ENCODE measurements around the gene PTMA. TPM values are rescaled to one million over a fixed set of nuclear protein-coding genes. Genes with fewer than 3 reads are reported as not detected.

PTMA gene
- total and polyA plus RNA-seq, 8 donors: 677 to 2,328 (median 1,958) TPM

DNA sequence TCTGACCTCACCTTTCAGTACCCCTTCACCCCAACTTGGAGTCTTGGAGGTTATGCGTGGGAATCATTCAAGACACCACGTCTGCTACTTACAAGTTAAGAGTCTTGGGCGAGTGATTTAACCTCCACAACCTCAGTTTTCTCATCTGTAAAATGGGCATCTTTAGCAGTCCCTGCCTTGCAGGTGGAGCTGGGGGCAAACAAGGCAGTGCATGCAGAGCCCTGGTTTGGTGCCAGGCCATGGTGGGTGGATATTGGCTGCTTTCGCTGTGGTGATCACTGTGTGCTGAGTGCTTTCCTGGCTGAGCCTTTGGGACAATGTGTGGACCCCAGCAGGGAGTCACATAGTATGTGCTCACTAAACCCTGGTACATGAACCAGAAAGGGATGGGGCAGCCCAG, 20.4 kb upstream of the PTMA start:
- Histone ChIP-seq H3K4me3 (no peak overlapping the region), H3K4me1 (peaks cover 0 to 9% of the 10 kb centered on the region in 2 donors), H3K27me3 (no peaks in the 10 kb centered on the region), H3K27ac (no peak overlapping the region), H3K36me3 (no peaks in the 10 kb centered on the region), H3K9me3 (no peaks in the 10 kb centered on the region)
- ATAC-seq: no peak
- TF ChIP-seq, protein P1, sequence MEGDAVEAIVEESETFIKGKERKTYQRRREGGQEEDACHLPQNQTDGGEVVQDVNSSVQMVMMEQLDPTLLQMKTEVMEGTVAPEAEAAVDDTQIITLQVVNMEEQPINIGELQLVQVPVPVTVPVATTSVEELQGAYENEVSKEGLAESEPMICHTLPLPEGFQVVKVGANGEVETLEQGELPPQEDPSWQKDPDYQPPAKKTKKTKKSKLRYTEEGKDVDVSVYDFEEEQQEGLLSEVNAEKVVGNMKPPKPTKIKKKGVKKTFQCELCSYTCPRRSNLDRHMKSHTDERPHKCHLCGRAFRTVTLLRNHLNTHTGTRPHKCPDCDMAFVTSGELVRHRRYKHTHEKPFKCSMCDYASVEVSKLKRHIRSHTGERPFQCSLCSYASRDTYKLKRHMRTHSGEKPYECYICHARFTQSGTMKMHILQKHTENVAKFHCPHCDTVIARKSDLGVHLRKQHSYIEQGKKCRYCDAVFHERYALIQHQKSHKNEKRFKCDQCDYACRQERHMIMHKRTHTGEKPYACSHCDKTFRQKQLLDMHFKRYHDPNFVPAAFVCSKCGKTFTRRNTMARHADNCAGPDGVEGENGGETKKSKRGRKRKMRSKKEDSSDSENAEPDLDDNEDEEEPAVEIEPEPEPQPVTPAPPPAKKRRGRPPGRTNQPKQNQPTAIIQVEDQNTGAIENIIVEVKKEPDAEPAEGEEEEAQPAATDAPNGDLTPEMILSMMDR (IDR thresholded peaks at IDR 0.05): no peak
- intact Hi-C loops (cut with DNase I): no loop called here
- DNase-seq: no peak

DNA sequence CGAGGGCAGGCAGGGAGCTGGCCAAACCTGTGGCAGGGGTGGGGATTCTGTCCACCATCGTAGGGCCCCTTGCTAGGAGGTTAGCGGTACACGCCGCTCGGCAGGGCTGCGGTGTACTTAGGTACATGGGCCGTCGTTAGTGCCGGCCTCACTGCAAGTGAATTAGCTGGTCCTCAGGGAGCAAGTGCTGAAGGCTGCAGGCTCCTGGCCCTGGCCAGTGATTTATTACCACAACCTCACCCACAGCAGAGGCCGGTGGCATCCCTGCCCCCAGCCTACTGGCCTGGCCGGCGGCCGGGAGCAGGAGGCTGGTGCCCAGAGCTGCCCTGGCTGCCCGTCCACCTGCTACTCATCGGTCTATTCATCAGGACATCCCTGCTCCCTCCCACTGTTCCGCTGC, 19.6 kb upstream of the PTMA start:
- intact Hi-C loops (cut with DNase I): no loop called here
- DNase-seq (no peak), ATAC-seq (no peak)
- Histone ChIP-seq H3K4me3 (no peak overlapping the region), H3K36me3 (no peaks in the 10 kb centered on the region), H3K27me3 (no peaks in the 10 kb centered on the region), H3K27ac (no peak overlapping the region), H3K9me3 (no peaks in the 10 kb centered on the region), H3K4me1 (peaks cover 0 to 9% of the 10 kb centered on the region in 2 donors)
- TF ChIP-seq, protein P1 (IDR thresholded peaks at IDR 0.05): no peak

DNA sequence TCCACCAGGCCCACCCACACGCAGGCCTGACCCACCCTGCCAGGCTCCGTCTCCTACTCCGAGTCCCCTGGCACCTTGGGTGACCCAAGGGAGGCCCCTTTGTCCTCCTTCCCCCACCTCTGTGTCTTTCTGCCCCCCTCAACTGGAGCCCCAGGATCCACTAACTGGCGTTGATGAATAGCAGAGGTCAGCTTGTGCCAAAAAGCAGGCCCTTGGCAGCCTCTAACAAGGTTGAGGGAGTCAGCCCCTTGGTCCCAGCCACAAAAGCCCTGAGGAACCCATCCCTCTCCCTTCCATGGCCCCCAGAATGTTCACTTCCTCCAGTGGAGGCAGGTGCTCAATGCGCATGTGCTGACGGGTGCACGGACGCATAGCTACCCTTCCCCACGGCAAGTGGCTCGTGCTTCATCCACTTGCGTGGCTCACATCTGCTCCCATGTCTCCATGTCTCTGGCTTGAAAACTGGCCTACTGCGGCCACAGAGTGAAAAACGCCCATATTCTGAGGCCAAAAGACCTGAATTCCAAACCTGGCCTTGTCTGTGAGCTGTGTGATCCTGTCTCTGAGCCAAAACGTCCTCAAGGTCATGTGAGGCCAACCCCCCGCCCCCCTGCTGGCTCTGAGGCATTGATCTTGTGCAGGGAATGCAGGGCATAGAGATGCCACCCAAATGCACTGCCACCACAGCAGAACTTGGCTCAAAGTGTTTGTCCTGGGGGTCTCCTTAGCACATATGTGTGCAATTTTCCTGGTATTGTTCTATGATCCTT, 19.0 kb upstream of the PTMA start:
- intact Hi-C loops (cut with DNase I): no loop called here
- H3K36me3 ChIP-seq: no peaks in the 10 kb centered on the region
- no peaks in the 10 kb centered on the region for H3K9me3 ChIP-seq
- no peak for ATAC-seq
- TF ChIP-seq, protein P1 (IDR thresholded peaks at IDR 0.05): no peak
- no peak for DNase-seq
- peaks cover 0 to 9% of the 10 kb centered on the region in 2 donors for H3K4me1 ChIP-seq
- H3K27ac ChIP-seq: no peak overlapping the region
- no peaks in the 10 kb centered on the region for H3K27me3 ChIP-seq
- H3K4me3 ChIP-seq: no peak overlapping the region

DNA sequence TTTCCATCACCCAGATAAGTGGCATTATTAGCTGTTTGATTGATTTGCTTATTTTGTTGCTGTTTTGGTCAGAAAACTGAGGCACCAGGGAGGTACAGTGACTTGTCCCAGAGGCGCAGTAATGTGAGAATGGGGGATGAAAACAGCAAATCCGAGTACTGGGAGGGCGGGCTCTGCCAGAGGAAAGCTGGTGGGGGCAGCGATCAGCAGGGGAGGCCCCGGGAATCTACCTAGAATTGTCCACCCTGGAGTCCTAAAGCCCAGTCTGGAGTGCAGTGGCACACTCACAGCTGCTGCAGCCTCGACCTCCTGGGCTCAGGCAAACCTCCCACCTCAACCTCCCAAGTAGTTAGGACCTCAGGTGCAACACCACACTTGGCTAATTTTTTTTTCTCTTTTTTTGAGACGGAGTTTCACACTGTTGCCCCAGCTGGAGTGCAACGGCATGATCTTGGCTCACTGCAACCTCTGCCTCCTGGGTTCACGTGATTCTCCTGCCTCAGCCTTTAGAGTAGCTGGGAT, 17.0 kb upstream of the PTMA start:
- Histone ChIP-seq H3K27me3 (no peaks in the 10 kb centered on the region), H3K4me1 (peaks cover 0 to 14% of the 10 kb centered on the region in 2 donors), H3K4me3 (no peak overlapping the region), H3K27ac (no peak overlapping the region), H3K9me3 (no peaks in the 10 kb centered on the region), H3K36me3 (no peaks in the 10 kb centered on the region)
- no peak for DNase-seq
- TF ChIP-seq, protein P1 (IDR thresholded peaks at IDR 0.05): no peak
- ATAC-seq: no peak
- intact Hi-C loops (cut with DNase I): no loop called here

DNA sequence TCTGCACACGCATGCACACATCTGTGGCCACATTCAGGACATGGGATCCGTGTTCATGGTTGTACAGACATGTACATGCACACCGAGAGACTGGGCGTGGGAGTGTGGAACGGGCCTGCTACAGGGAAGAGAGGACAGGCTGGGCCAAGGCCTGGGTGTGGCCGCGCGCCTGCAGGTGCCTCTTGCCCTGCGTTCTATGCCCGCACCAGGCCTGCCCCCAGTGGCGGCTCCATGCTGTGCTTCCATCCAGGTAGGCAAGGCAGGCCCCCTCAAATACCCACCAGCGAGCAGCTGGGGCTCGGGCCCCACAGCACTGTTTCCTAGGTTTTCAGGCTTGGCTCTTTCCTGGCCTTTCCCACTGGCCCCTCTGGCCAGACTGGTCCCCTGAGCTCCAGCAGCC, 15.5 kb upstream of the PTMA start:
- no peak for DNase-seq
- Histone ChIP-seq H3K4me1 (peaks cover 0 to 5% of the 10 kb centered on the region in 2 donors), H3K36me3 (no peaks in the 10 kb centered on the region), H3K27me3 (no peaks in the 10 kb centered on the region), H3K4me3 (no peak overlapping the region), H3K27ac (no peak overlapping the region), H3K9me3 (no peaks in the 10 kb centered on the region)
- no peak for ATAC-seq
- intact Hi-C loops (cut with DNase I): no loop called here
- TF ChIP-seq, protein P1 (IDR thresholded peaks at IDR 0.05): no peak
